ENCODE measurements around the gene GPHB5. TPM values are rescaled to one million over a fixed set of nuclear protein-coding genes. Genes with fewer than 3 reads are reported as not detected.

GPHB5 gene
- total RNA-seq: not detected in 2 replicates

GRCh38 chr14:63318835-63319234 is at the start of gene GPHB5:
GPHB5 (minus strand) TSS chr14:63318935; CDS start chr14:63317849, 1,086 bp downstream.

Other genes starting within 250 kb of the GPHB5 start
- 19.0 and 24.2 TPM in 2 replicates for gene RHOJ, start 114.5 kb downstream of the GPHB5 start, total RNA-seq
- gene PPP2R5E, start 224.4 kb upstream of the GPHB5 start, total RNA-seq: 11.9 and 20.5 TPM in 2 replicates